Measurements from ENCODE around the gene HOXD1. TPM values are rescaled to one million over a fixed set of nuclear protein-coding genes. Genes with fewer than 3 reads are reported as not detected.

HOXD1 gene
- total RNA-seq, 1 experiment from 2014 or later: not detected

DNA sequence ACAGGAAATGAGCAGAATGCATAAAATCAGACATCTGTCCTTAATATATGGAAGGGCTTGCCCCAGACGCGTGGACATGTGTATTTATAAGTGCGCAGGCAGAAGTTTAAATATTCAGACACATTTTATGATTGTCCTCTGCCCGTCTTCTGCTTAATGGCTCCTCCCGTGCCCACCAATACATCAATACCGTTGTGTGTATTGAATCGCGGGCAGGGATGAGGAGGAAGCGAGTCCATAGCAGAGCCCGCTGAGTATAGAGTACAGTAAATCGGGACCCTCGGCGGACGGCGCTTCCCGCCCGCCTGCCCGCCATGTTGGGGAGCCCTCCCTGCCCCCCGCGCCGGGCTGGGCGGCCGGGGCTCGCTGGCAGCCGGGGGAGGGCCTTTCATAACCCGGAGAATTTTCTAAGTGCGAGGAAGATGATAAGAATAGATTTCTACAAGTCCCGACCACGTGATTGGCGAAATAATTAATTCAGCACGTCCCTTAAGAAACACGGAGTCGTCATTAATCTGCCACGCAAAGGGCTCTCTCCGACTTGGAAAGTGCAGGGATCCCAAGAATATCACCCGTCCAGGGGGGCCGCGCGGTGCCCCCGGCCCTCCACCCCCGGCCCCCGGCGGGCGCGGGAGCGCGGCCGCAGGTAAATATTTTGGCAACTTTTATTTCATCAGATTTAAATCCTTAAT is 31.5 kb upstream of the HOXD1 start, which contains the start of gene HOXD3:
Gene HOXD3, plus strand, starts transcription at position 501 of the 692 bp plus-strand sequence. CDS start 11,808 bp downstream, outside the sequence.
- Mint-ChIP-seq H3K27me3 (ENCODE audit: unreplicated experiment) (peaks cover 11% of the 10 kb centered on the region), H3K4me1 (ENCODE audit: low read depth, unreplicated experiment) (no peaks in the 10 kb centered on the region), H3K9me3 (ENCODE audit: low read depth, unreplicated experiment) (peaks cover 2% of the 10 kb centered on the region), H3K27ac (ENCODE audit: unreplicated experiment) (no peak within 1 kb of the TSS), H3K36me3 (ENCODE audit: insufficient read depth, unreplicated experiment) (no peaks in the 10 kb centered on the region), H3K4me3 (ENCODE audit: low read depth, unreplicated experiment) (no peak within 1 kb of the TSS)
- DNase-seq: no peak
- intact Hi-C loops (cut with micrococcal nuclease; ENCODE audit: unreplicated experiment): no loop called here
- TF ChIP-seq CTCF (IDR thresholded peaks at IDR 0.05; ENCODE audit: unreplicated experiment): no peak
- CTCF ChIA-PET: no interaction called here
- no TSS peak for BruUV-seq (replicated peaks)

DNA sequence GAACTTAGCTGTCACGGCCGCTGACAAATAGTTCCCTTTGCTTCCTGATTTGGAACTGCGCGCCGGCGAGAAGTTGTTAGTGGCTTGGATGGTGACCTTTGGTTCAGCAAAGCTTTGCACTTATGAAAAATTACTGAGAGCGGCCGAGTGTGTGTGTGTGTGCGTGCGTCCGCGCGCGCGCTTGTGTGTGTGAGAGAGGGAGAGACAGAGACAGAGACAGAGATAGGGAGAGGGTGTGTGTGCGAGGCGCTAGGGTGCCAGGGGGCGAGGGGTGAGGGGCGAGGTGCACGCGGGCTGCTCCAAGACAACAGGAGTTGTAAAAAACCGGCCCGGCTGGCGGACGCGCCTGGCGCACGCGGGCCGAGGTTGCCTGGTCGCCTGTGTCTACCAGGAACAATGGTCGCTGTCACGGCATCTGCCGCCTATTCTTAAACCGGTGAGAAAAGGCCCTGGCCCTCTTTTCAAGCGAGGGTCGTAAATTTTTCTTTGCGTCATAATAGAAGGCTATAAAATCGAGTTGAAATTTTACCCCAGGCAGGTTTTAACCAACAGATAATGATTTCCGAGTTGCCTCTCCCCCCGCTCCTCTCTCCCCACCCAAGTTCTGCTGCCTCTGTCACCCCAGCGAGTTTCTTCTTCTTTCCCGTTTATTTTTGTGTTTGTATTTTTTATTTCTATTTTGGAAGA is 30.8 kb upstream of the HOXD1 start:
- peaks cover 2% of the 10 kb centered on the region for H3K9me3 Mint-ChIP-seq (ENCODE audit: low read depth, unreplicated experiment)
- no peaks in the 10 kb centered on the region for H3K4me1 Mint-ChIP-seq (ENCODE audit: low read depth, unreplicated experiment)
- peaks cover 11% of the 10 kb centered on the region for H3K27me3 Mint-ChIP-seq (ENCODE audit: unreplicated experiment)
- TF ChIP-seq CTCF (IDR thresholded peaks at IDR 0.05; ENCODE audit: unreplicated experiment): no peak
- no peaks in the 10 kb centered on the region for H3K36me3 Mint-ChIP-seq (ENCODE audit: insufficient read depth, unreplicated experiment)
- no peak overlapping the region for H3K27ac Mint-ChIP-seq (ENCODE audit: unreplicated experiment)
- DNase-seq: no peak
- no TSS peak for BruUV-seq (replicated peaks)
- CTCF ChIA-PET: no interaction called here
- H3K4me3 Mint-ChIP-seq (ENCODE audit: low read depth, unreplicated experiment): no peak overlapping the region
- intact Hi-C loops (cut with micrococcal nuclease; ENCODE audit: unreplicated experiment): no loop called here

DNA sequence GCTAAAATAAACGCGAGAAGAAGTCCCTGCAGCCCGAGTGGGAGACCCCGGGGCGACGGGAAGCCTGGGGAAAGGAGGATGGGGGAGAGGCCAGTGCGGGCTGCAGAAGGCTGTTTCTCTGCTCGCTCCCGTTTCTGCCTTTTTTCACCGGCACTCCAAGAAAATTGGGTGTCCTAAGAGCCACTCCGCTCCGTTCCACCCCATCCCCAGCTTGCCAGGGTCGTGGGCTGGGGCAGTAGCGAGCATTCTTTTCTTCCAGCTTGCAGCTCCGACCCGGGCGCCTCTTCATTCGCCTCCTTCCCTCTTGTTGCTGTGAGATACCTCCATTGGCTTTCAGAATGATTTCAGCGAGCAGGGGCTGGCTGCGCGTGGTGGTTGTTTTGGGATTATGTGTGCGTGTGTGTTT is 30.3 kb upstream of the HOXD1 start:
- CTCF ChIA-PET: no interaction called here
- no peak for DNase-seq
- H3K4me3 Mint-ChIP-seq (ENCODE audit: low read depth, unreplicated experiment): no peak overlapping the region
- H3K27ac Mint-ChIP-seq (ENCODE audit: unreplicated experiment): no peak overlapping the region
- TF ChIP-seq CTCF (IDR thresholded peaks at IDR 0.05; ENCODE audit: unreplicated experiment): no peak
- peaks cover 12% of the 10 kb centered on the region for H3K27me3 Mint-ChIP-seq (ENCODE audit: unreplicated experiment)
- BruUV-seq (replicated peaks): no TSS peak
- intact Hi-C loops (cut with micrococcal nuclease; ENCODE audit: unreplicated experiment): no loop called here
- H3K9me3 Mint-ChIP-seq (ENCODE audit: low read depth, unreplicated experiment): peaks cover 2% of the 10 kb centered on the region
- no peaks in the 10 kb centered on the region for H3K36me3 Mint-ChIP-seq (ENCODE audit: insufficient read depth, unreplicated experiment)
- no peaks in the 10 kb centered on the region for H3K4me1 Mint-ChIP-seq (ENCODE audit: low read depth, unreplicated experiment)

DNA sequence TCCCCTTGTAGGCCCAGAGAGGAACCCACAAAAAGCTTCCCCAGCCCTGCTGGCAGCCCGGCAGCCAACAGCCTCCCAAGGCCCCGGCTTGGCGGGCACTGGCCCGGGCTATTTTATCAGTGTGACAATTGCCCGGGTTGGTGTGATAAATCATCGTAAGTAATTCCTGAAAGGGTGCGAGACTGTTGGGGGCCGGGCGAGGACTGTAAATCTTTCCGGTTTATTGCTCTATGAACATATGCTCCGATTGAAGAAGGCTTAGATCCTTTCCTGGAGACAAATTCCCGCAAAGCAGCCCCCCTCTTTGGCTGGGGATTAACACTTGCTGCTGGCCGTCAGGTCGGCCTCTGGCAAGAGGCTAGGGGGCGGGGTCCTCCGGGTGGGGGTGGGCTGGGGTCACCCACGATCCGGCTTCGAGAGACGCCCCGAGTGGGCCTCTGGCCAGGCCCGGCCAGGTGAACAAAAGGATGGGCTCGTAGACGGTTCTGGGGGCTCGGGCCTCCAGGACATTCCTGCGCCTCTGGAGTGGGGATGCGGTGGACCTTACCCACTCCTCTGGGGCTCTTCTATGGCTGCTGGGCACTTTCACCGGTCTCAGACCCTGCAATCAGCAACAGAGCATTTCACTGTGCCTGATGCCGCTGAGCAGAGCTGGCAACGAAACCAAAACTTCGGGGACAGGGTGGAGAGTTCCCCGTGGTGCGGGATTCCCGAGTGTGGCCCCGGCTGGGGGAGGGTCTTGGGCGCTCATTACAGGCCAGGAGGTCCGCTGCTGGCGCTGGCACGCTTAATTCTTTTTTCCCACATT is 29.4 kb upstream of the HOXD1 start:
- Mint-ChIP-seq H3K4me3 (ENCODE audit: low read depth, unreplicated experiment) (no peak overlapping the region), H3K36me3 (ENCODE audit: insufficient read depth, unreplicated experiment) (no peaks in the 10 kb centered on the region), H3K9me3 (ENCODE audit: low read depth, unreplicated experiment) (peaks cover 2% of the 10 kb centered on the region), H3K4me1 (ENCODE audit: low read depth, unreplicated experiment) (no peaks in the 10 kb centered on the region), H3K27me3 (ENCODE audit: unreplicated experiment) (peaks cover 21% of the 10 kb centered on the region), H3K27ac (ENCODE audit: unreplicated experiment) (no peak overlapping the region)
- intact Hi-C loops (cut with micrococcal nuclease; ENCODE audit: unreplicated experiment): no loop called here
- no TSS peak for BruUV-seq (replicated peaks)
- CTCF ChIA-PET: no interaction called here
- DNase-seq: no peak
- no peak for TF ChIP-seq CTCF (IDR thresholded peaks at IDR 0.05; ENCODE audit: unreplicated experiment)
